Ishikawa (cell line): Measurements from ENCODE around the gene PCBP4.

Source experiments
- CEBPB ChIP-seq: IDR thresholded peaks from 2 replicates; pipeline ENCODE4 v1.6.1; 2012
- CREB1 ChIP-seq: IDR thresholded peaks from 2 replicates; pipeline ENCODE4 v1.6.1; 2012; ENCODE audit warnings: low read depth
- EGR1 ChIP-seq: IDR thresholded peaks from 2 replicates; pipeline ENCODE4 v1.6.1; 2012
- EP300 ChIP-seq: IDR thresholded peaks from 2 replicates; pipeline ENCODE4 v1.6.1; 2012; ENCODE audit warnings: borderline replicate concordance
- FOXM1 ChIP-seq: IDR thresholded peaks from 2 replicates; pipeline ENCODE4 v1.6.1; 2012; ENCODE audit warnings: low read depth, borderline replicate concordance
- MAX ChIP-seq: IDR thresholded peaks from 2 replicates; pipeline ENCODE4 v1.6.1; 2012
- NFIC ChIP-seq: IDR thresholded peaks from 2 replicates; pipeline ENCODE4 v1.6.1; 2012
- RAD21 ChIP-seq: IDR thresholded peaks from 2 replicates; pipeline ENCODE4 v1.6.1; 2012; ENCODE audit warnings: low read depth
- REST ChIP-seq: IDR thresholded peaks from 2 replicates; pipeline ENCODE4 v1.6.1; 2012; ENCODE audit warnings: low read depth, mild to moderate bottlenecking
- TAF1 ChIP-seq: IDR thresholded peaks from 2 replicates; pipeline ENCODE4 v1.6.1; 2012; ENCODE audit warnings: low read depth, mild to moderate bottlenecking
- TCF12 ChIP-seq: IDR thresholded peaks from 2 replicates; pipeline ENCODE4 v1.6.1; 2012; ENCODE audit warnings: low read depth
- TEAD4 ChIP-seq: IDR thresholded peaks from 2 replicates; pipeline ENCODE4 v1.6.1; 2012
- USF1 ChIP-seq: IDR thresholded peaks from 2 replicates; pipeline ENCODE4 v1.6.1; 2012
- YY1 ChIP-seq: IDR thresholded peaks from 2 replicates; pipeline ENCODE4 v1.6.1; 2012; ENCODE audit warnings: low read depth
- ZBTB7A ChIP-seq: IDR thresholded peaks from 2 replicates; pipeline ENCODE4 v1.6.1; 2012; ENCODE audit warnings: low read depth

PCBP4 gene

GRCh38 chr3:51937014-51937413 lies 30.2 kb downstream of the PCBP4 start:
- TF ChIP-seq CEBPB (no peak), YY1 (no peak), FOXM1 (no peak), EGR1 (no peak), TCF12 (no peak), USF1 (no peak), ZBTB7A (no peak), NFIC (no peak), EP300 (no peak), REST (no peak), CREB1 (no peak), TEAD4 (no peak), TAF1 (no peak), RAD21 (no peak), MAX (no peak)

GRCh38 chr3:51935886-51936755 lies 31.1 kb downstream of the PCBP4 start:
- no peak for TF ChIP-seq CEBPB
- TF ChIP-seq EP300: no peak
- TF ChIP-seq RAD21: no peak
- no peak for TF ChIP-seq TCF12

- TF ChIP-seq NFIC (no peak), TEAD4 (no peak), RAD21 (no peak), USF1 (no peak), TAF1 (no peak), EGR1 (no peak), CEBPB (no peak), REST (no peak), CREB1 (no peak), ZBTB7A (no peak), MAX (no peak)
These were observed 32.0 kb downstream of the PCBP4 start for GRCh38 chr3:51934991-51935885.

- TF ChIP-seq MAX: no peak
- peak; percentile 82 for TF ChIP-seq REST
These were observed 33.0 kb downstream of the PCBP4 start for GRCh38 chr3:51934139-51934850.
